ENCODE data around the gene EFNB2.

EFNB2 gene

GRCh38 chr13:106455777-106456176, 79.7 kb downstream of the EFNB2 start:
- no peaks in the 10 kb centered on the region for H3K27me3 ChIP-seq (ENCODE audit: insufficient read depth, low read depth, severe bottlenecking)
- no peak overlapping the region for H3K27ac ChIP-seq
- H3K36me3 ChIP-seq: no peaks in the 10 kb centered on the region
- H3K4me3 ChIP-seq (ENCODE audit: low read depth, low read length): no peak overlapping the region
- DNase-seq: no peak
- TF ChIP-seq, protein P1, sequence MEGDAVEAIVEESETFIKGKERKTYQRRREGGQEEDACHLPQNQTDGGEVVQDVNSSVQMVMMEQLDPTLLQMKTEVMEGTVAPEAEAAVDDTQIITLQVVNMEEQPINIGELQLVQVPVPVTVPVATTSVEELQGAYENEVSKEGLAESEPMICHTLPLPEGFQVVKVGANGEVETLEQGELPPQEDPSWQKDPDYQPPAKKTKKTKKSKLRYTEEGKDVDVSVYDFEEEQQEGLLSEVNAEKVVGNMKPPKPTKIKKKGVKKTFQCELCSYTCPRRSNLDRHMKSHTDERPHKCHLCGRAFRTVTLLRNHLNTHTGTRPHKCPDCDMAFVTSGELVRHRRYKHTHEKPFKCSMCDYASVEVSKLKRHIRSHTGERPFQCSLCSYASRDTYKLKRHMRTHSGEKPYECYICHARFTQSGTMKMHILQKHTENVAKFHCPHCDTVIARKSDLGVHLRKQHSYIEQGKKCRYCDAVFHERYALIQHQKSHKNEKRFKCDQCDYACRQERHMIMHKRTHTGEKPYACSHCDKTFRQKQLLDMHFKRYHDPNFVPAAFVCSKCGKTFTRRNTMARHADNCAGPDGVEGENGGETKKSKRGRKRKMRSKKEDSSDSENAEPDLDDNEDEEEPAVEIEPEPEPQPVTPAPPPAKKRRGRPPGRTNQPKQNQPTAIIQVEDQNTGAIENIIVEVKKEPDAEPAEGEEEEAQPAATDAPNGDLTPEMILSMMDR (IDR thresholded peaks at IDR 0.05; ENCODE audit: low read depth, low read length): no peak
- H3K9me3 ChIP-seq (ENCODE audit: severe bottlenecking): no peaks in the 10 kb centered on the region

DNA sequence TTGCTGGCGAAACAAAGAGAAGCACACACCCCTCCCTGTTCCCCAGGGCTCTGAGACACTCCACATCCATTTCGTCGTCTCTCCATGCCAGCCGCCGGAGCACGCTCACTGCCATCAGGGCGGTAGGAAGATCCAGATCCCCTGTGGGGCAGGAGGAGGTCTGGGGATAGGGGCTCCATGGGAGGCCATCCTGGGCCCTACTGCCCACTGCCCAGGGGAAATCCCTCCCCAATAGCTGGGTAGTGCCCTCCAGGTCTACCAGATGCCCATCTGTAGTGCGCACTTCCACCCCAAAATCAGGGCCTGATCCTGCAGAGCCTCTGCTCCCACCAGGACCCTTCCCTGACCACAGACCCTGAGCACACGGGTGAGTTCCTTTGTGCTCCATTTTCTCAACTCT, 80.3 kb downstream of the EFNB2 start:
- Histone ChIP-seq H3K36me3 (no peaks in the 10 kb centered on the region), H3K27ac (no peak overlapping the region), H3K27me3 (ENCODE audit: insufficient read depth, low read depth, severe bottlenecking) (no peaks in the 10 kb centered on the region), H3K9me3 (ENCODE audit: severe bottlenecking) (no peaks in the 10 kb centered on the region), H3K4me3 (ENCODE audit: low read depth, low read length) (no peak overlapping the region)
- TF ChIP-seq, protein P1 (IDR thresholded peaks at IDR 0.05; ENCODE audit: low read depth, low read length): no peak
- DNase-seq: no peak

- H3K27me3 ChIP-seq (ENCODE audit: insufficient read depth, low read depth, severe bottlenecking): no peaks in the 10 kb centered on the region
- TF ChIP-seq, protein P1 (IDR thresholded peaks at IDR 0.05; ENCODE audit: low read depth, low read length): no peak
- no peak overlapping the region for H3K4me3 ChIP-seq (ENCODE audit: low read depth, low read length)
- no peak overlapping the region for H3K27ac ChIP-seq
- no peaks in the 10 kb centered on the region for H3K9me3 ChIP-seq (ENCODE audit: severe bottlenecking)
- no peak for DNase-seq
- no peaks in the 10 kb centered on the region for H3K36me3 ChIP-seq
Measured at GRCh38 chr13:106453101-106453500, 82.4 kb downstream of the EFNB2 start.

DNA sequence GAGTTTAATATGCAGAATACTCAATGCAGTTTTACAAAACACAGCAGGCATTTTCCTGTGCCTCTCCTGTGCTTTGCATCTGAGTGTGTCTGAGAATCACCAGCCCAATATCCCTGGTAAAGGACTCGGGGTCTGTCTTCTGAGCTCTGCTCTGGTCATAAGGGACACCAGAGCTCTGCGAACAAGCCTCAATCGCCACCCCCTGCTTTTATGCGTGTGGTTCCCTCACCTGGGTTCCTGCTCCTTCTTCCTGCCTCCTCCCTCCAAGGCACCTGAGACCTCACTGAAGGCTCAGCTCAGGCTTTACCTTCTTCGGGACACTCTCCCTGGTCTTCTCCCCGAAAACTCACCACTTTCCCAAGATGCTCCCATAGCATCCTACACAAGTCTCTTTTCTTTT, 84.5 kb downstream of the EFNB2 start:
- no peak overlapping the region for H3K27ac ChIP-seq
- H3K27me3 ChIP-seq (ENCODE audit: insufficient read depth, low read depth, severe bottlenecking): no peaks in the 10 kb centered on the region
- H3K9me3 ChIP-seq (ENCODE audit: severe bottlenecking): no peaks in the 10 kb centered on the region
- no peaks in the 10 kb centered on the region for H3K36me3 ChIP-seq
- H3K4me3 ChIP-seq (ENCODE audit: low read depth, low read length): no peak overlapping the region
- DNase-seq: no peak
- TF ChIP-seq, protein P1 (IDR thresholded peaks at IDR 0.05; ENCODE audit: low read depth, low read length): no peak

DNA sequence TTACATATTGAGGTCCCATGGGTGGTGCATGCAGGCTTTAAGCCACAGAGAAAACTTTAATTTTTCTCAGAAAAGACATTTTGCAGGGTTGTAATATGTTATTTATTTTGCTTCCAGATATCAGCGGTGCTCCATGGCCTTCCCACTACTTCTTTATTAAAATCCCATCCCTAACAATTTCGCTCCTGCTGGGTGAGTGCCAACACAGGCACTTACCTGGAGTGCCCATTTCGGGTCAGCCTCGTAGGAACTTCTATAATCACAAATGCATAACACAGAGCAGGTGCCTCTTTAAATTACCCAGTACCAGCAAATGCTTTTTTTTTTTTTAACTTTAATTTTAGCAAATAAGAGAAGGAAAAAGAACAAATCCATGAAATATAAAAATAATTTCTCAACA, 86.4 kb downstream of the EFNB2 start:
- no peak overlapping the region for H3K4me3 ChIP-seq (ENCODE audit: low read depth, low read length)
- no peaks in the 10 kb centered on the region for H3K9me3 ChIP-seq (ENCODE audit: severe bottlenecking)
- H3K36me3 ChIP-seq: no peaks in the 10 kb centered on the region
- TF ChIP-seq, protein P1 (IDR thresholded peaks at IDR 0.05; ENCODE audit: low read depth, low read length): no peak
- H3K27ac ChIP-seq: no peak overlapping the region
- no peak for DNase-seq
- no peaks in the 10 kb centered on the region for H3K27me3 ChIP-seq (ENCODE audit: insufficient read depth, low read depth, severe bottlenecking)

GRCh38 chr13:106445996-106446395, 89.5 kb downstream of the EFNB2 start:
- no peak for DNase-seq
- TF ChIP-seq, protein P1 (IDR thresholded peaks at IDR 0.05; ENCODE audit: low read depth, low read length): no peak
- no peaks in the 10 kb centered on the region for H3K9me3 ChIP-seq (ENCODE audit: severe bottlenecking)
- H3K27me3 ChIP-seq (ENCODE audit: insufficient read depth, low read depth, severe bottlenecking): no peaks in the 10 kb centered on the region
- H3K4me3 ChIP-seq (ENCODE audit: low read depth, low read length): no peak overlapping the region
- H3K36me3 ChIP-seq: no peaks in the 10 kb centered on the region
- no peak overlapping the region for H3K27ac ChIP-seq
